ENCODE data around the gene MEX3C.

The MEX3C gene

DNA sequence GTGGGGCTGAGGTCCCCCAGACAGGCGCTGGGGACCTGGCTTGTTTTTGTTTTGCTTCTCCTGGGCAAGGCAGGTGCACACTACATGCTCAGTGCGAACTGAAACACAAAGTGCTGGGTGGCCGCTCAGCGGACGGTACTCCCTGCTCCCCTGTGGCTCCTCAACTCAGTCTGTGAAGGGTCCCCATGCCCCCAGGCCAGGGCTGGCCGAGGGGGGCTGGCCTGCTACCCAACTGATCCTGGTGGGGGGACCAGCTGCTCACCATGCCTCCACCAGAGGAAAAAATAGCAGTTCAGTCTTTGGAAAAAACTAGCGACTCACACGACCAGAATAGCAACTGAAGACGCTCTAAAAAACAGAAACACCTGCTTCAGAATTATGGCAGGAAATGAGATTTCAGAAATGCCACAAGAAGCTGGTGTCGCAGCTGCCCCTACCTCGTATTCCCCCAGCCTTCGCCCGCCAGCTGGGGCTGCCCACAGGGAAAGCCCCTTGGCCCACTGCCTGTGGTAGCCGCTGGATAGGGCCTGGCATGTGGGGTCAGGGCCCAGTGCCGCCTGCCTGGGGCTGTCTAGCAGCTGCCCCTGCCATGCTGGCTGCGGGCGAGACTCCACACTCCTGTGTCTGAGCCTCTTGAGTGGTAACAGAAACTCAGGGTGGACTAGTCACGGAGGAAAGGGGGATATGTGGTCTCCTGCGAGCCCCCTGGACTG lies 43.7 kb downstream of the MEX3C start:
- DNase-seq, result no peak

DNA sequence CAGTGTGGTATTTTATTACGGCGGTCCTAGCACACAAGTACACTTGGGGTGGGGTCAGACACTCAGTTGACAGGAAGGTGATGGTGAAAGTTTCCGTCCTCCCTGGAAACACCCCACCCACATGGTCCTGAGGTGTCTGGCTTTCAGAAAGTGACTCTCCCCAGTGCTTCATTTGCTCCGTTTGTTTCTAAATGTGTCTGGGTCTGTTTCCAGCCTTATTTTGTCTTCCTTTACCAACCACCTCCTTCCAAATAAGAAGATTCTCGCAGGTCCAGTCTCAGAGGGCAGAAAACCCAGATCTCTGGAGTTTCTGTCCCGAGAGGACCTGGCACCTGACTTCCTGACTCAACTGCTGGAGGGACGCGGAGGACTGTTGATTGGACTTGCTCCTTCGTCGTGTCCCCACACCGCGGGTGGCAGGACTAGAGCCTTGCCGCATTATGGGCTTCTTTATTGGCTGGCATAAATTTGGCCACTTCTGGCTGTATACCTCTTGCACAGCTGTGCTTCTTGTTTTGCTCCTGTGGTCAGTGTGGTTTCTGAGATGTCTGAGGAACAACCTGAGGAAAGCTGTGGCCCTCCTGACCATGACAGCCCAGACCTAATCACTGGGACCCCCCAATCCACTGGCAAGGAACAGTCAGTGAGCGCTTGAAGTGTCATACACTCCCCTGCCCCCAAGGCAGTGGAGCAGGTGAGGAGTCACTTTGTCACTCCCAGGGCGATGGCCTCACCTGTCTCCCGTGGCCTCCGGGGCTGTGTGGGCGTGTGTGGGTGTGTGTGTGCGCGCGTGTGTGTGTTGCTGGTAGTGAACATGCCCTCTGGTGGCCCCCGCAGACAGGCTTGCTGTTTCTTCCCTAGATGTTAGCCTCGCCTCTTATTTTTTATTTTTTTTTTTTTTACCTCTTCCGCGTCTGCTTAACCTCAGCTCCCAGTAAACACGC lies 45.6 kb downstream of the MEX3C start:
- DNase-seq, result no peak

DNA sequence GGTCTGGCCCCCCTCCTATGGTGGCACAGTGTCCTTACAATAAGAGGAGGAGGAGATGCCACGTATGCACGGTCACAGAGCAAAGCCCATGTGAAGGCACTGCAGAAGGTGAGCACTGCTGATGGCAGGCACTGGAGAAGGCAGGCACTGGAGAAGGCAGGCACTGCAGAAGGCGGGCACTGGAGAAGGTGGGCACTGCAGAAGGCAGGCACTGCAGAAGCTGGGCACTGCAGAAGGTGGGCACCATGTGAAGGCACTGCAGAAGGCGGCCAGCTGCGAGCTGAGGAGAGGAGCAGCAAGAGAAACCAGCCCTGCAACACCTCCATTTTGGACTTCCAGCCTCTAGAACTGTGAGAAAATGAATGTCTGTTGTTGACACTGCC lies 46.3 kb downstream of the MEX3C start:
- DNase-seq, result no peak

DNA sequence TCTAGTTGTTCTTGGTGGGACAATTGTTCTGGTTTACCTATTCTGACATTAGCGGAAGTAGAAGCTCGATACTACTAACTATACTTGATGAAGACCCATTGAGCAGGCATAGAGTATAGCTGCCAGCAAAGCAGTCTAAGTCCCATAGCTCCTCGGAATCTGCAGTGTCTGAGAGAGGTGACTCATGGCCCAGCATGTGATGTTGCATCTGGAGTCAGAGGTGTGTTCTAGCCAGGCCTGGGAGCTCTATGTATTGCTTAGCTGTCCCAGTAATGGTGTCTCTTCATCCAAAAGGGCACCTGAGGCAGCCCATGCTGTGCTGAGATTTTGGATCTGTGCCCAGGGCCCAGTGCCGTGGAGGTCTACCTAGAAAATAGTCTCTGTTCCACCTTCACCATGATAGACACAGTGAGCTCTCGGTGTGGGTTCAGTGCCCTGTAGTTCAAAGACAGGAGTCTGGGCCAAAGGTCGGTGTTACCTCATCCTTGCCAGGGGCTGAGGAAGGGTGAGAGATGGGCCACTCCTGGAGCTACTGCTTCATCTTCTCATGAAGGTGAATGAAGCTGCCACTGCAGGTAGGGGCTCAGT lies 47.3 kb downstream of the MEX3C start:
- DNase-seq, result no peak

DNA sequence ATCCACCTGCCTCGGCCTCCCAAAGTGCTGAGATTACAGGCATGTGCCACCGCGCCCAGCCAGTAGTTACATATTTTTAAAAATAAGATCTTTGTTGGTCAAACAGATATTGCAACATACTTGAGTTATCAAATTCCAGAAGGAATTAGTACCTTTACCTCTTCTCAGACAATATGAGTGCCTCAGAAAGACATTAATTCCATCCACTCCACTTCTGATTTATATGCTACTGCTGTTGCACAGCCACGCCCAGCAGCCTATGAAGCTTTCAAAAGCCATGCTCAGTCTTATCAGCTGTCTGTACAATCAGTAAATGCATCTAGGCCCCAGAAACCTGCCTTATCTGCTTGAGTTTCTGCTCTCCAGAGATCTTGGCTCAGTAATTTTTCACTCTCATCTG lies 47.8 kb downstream of the MEX3C start:
- no peak for DNase-seq

DNA sequence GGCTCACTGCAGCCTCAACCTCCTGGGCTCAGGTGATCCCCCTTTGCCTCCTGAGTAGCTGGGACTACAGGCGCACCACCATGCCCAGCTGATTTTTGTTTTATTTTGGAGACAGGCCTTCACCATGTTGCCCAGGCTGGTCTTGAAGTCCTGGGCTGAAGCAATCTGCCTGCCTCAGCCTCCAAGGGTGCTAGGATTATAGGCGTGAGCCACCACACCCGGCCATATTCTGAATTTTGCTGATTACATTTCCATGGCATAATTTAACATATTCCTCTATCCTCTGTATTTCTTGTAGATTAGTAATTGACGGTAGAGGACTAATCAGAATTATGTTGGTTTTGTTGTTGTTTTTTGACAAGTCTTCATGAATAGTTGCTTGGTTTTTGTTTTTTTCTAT lies 50.6 kb downstream of the MEX3C start:
- DNase-seq, result no peak

DNA sequence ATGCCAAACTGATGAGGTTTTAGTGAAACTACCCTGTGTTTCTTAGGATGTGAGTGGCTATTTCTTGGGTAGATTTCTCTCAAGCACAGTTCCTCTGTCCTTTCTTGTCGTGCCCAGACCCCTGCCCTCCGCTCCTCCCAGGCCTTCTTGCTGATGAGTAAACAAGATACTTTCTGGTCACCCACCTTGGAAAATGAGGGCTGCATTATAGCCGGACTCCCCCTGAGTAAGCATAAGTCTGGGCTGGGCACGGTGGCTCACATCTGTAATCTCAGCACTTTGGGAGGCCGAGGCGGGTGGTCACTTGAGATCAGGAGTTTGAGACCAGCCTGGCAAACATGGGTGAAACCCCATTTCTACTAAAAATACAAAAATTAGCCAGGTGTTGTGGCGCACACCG lies 58.5 kb downstream of the MEX3C start:
- DNase-seq, result no peak

DNA sequence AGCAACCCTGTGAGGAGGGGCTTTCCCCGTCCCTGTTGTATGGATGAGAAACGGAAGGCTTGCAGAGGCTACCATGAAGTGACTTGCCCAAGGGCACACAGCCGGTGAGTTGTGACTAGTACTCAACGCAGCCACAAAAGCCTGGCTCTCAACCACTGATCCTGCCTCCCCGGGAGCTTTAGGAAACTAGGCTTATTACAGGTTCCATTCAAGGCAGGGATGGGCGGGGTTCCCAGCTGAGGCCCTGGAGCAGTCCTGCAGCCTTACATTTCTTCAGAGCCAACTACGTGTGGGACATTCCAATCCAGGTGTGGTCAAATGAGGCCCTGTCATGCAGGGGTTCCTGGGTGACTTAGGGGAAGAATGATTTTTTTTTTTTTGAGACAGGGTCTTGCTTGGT lies 59.6 kb downstream of the MEX3C start:
- no peak for DNase-seq

DNA sequence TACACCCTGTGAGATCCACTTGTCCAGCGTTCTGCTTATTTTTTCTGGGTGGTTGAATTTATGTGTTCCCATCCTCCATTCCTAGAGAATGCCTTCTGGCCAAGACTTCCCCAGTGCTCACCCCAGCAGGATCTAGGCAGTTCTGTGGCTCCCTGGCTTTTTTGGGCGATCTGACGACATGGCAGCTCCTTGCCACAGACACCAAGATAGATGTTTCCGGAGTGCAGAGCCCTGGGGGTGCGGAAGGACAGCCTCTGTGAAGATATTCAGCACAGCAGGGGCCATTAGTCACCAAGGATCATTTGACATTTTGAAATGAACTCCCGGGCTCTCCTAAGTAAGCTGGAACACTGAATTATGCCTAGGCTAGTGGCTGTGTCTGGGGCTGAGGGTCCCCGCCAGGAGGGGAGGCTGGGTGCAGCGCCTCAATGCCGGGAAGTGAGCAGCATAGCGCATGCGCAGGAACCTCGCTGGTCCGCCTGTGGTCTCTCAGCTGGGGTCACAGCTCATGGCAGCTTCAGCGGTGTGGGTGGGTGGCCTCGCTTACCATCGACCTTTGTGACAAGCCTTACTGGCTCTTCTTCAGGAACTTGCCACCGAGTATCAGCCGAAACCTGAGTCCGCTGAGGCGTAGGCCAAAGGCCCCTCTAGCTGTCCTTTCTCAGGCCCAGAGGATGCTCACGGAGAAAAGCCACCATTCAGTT lies 60.3 kb downstream of the MEX3C start:
- no peak for DNase-seq

DNA sequence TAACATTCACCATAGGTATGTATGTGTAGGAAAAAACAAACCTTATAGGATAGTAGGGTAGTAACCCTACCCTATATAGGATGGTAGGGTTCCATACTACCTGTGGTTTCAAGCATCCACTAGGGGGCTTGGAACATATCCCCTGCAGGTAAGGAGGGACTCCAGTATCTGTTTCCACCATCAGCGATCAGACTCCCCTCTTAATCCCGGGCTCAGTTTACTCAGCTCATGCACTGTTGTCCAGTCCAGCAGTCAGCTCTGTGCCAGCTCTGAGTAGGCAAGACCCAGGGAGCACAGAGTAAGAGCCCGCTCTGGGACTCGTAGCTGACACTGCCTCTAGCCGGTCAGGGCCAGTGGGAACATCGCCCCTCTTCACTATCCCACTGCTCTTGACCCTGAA lies 61.7 kb downstream of the MEX3C start:
- DNase-seq, result no peak

DNA sequence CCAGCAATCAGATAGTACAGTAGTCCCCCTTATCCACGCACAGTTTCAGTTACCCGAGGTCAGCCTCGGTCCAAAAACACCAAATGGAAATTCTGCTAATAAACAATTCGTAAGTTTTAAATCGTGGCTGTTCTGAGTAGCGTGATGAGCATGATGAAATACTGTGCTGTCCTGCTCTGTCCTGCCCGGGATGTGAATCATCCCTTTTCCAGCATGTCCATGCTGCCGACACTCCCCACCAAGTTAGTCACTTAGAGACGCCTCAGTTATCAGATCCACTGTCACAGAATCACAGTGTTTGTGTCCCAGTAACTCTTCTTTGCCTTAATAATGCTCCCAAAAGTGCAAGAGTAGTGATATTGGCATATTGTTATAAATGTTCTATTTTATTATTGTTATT lies 62.1 kb downstream of the MEX3C start:
- DNase-seq, result no peak

DNA sequence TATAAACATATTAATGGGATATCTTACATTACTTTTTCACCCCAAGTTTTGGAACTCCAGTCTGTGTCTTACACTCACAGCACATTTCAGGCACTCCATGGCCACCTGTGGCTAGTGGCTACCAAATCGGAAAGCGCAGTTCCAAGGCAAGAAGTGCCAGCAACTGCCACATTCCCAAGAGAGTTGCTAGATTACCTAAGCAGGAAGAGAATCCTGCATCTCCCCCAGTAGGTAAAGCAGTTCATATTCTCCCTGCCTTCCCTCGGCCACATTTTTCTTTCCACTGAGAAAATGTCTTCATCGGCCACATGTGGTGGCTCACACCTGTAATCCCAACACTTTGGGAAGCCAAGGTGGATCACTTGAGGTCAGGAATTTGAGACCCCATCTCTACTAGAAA lies 62.8 kb downstream of the MEX3C start:
- no peak for DNase-seq

DNA sequence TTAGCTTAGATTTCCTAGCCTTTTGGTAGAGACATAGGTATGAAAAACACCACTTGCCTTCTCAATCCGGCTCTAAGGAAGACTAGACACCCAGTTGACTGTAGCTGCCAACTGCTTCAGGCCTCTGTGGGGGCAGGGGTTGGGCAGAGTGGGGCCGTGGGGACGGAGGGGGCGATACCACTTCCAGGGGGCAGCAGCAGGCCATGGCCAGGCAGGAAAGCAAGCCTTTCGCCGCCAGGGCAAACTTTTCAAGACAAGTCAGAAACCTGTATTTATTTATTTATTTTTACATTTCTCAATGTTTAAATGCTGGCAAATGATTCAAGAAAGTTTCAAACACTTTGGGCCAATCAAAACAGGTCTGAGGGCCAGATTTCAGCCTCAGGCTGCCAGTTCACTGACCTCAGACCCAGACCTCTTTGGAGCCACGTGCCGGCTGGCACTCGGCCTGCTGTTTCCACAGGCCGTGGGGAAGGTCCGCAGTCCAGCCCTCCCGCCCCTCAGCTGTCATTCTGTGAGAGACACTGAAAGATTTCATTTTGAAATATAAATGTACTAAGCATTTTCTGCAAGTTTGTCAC lies 63.8 kb downstream of the MEX3C start:
- DNase-seq, result no peak

DNA sequence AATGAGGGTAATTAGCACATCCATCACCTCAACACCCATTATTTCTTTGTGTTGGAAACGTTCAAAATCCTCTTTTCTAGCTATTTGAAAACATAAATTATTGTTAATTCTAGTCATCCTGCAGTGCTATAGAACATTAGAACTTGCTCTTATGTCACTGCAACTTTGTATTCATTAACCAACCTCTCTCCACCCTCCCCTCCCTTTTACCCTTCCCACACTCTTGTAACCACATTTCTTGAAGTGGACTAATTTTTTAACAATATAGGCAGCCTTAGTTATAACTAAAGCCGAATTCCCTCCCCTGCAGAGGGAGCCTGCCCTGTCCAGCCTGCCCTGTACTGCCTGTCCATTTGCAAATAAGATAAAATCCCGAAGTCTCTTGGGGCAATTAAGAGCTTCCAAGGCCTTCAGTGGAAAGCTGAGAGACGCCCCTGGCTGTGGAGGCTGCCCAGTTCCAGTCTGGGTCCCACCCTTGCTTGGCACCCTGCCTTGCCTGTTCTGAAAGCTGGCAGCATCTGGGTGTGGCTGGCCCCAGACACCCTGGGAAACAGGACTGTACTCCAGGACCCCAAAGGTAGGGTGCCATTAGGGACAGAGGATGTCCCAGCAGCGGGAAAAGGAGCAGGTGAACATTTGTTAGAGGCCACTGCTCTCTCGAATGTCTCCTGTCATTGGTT lies 65.1 kb downstream of the MEX3C start:
- no peak for DNase-seq

DNA sequence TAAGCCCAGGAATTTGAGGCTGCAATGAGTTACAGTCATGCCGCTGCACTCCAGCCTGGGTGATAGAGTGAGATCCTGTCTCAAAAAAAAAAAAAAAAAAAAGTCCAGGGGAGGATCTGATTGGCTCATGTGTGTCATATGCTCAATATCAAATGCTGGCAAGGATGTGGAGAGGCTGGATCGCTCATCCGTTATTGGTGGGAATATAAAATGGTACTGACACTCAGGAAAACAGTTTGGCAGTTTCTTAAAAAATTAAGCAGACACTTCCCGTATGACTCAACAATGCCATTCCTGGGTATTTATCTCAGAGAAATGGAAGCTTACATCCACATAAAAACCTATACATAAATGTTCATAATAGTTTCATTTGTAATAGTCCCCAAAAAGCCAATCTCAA lies 68.9 kb downstream of the MEX3C start:
- no peak for DNase-seq

DNA sequence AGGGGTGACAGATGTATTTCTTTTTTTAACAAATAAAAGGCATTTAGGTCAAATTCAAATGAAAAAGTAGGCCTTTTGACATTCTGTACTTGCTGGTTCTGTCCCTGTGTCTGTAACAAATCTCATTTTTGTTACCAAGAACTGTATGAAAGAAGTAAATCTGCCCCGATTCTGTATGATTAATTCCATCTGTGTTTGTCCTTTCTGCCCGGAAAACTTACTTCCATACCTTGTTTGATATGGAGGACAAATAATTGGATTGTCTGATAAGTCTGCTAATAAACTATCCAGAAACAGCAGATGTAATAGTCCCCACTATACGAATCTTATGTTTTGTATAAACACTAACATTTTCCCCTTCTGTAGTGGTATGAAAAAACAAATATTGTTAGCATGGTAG lies 69.8 kb downstream of the MEX3C start:
- no peak for DNase-seq

DNA sequence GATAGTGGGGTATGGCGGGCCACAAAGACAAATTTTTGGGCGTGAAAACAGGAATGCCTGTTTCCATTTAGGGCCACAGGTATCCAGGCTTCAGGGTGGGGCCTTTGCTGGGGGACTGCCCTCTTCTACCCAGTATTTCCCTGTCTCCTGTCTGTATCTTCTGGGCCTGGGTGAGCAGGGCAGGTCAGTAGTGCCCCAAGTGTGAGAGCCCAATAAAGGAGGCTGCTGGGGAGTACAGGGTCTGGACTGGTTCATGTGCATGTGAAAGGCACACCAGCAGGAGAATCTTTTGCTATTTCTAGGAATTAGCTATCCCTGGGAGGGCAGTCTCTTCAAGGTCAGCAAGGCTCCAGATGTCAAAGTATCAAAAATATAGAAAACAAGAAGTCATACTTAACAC lies 71.5 kb downstream of the MEX3C start:
- DNase-seq, result no peak
